GM12874 (cell line): ENCODE measurements around the gene WWP2.

Experiments
- CTCF ChIP-seq: IDR thresholded peaks from 2 replicates; pipeline ENCODE4 v1.5.1; 2011; ENCODE audit warnings: low read depth, mild to moderate bottlenecking, control low read depth, low read length, moderate library complexity; ENCODE audit not compliant: insufficient read depth

Gene WWP2

GRCh38 chr16:69816996-69817395 lies 54.9 kb downstream of the WWP2 start:
- TF ChIP-seq CTCF: no peak

GRCh38 chr16:69818891-69819545 lies 56.9 kb downstream of the WWP2 start:
- TF ChIP-seq CTCF: no peak

GRCh38 chr16:69820926-69821541 lies 58.9 kb downstream of the WWP2 start:
- TF ChIP-seq CTCF: no peak

- TF ChIP-seq CTCF: no peak
Observed at GRCh38 chr16:69821844-69822173, 59.7 kb downstream of the WWP2 start.

GRCh38 chr16:69822174-69822935 lies 60.2 kb downstream of the WWP2 start:
- TF ChIP-seq CTCF: no peak

GRCh38 chr16:69823831-69824563 lies 61.9 kb downstream of the WWP2 start:
- no peak for TF ChIP-seq CTCF

GRCh38 chr16:69827524-69827923 lies 65.4 kb downstream of the WWP2 start:
- TF ChIP-seq CTCF: no peak
